Endothelial cell of umbilical vein (primary cell): ENCODE results near the gene DTX4. TPM values are rescaled to one million over a fixed set of nuclear protein-coding genes. Genes with fewer than 3 reads are reported as not detected.

ENCODE experiments used
- BruUV-seq: library from RNA; stranded (reverse); fragments of 400-500 nt; replicated peaks from 2 replicates; lab custom pipeline; 2021; lab: Mats Ljungman, UMichigan
- CTCF ChIA-PET: fragments of 300-600, 350-600 bp; sonication (Branson Sonifier 250); formaldehyde crosslinking; loops from one replicate; lab custom pipeline; 2021; ENCODE audit warnings: antibody characterized with exemption, inconsistent platforms; lab: Charles Lee
- POLR2A ChIA-PET: fragments of 300-600, 350-600 bp; sonication (Branson Sonifier 250); formaldehyde crosslinking; loops from one replicate; lab custom pipeline; 2021; ENCODE audit warnings: antibody characterized with exemption, inconsistent platforms; lab: Charles Lee
- DNase-seq: peaks from one replicate; pipeline ENCODE4 v3.0.0-alpha.2; 2011; ENCODE audit warnings: low read depth, low spot score
- FAIRE-seq: peaks from 2 replicates; lab custom pipeline; 2011; peaks lifted over from hg19 to GRCh38; lab: Jason Lieb, UNC
- H2AFZ ChIP-seq: 2 replicates; pipeline ENCODE4 v1.6.0; 2012; ENCODE audit warnings: low read depth, low read length, control low read depth, inconsistent platforms
- H3K27ac ChIP-seq: 2 replicates; pipeline ENCODE4 v1.5.1; 2011; ENCODE audit warnings: low read depth, mild to moderate bottlenecking, control low read depth, low read length, moderate library complexity; ENCODE audit not compliant: insufficient read depth
- H3K27me3 ChIP-seq, 2 experiments: 2 replicates each; pipeline versions ENCODE4 v1.6.0 to v1.6.1; 2011; ENCODE audit warnings: low read length in 2 of 2, mixed read lengths in 1 of 2; ENCODE audit not compliant: control insufficient read depth in 2 of 2, insufficient read depth in 2 of 2
- H3K36me3 ChIP-seq, 2 experiments: 2 replicates in 1 of 2; 3 replicates in 1 of 2; pipeline ENCODE4 v1.5.1; 2011; ENCODE audit warnings: low read length in 2 of 2, mild to moderate bottlenecking in 1 of 2, moderate library complexity in 1 of 2; ENCODE audit not compliant: control insufficient read depth in 2 of 2, insufficient read depth in 2 of 2; ENCODE audit errors: extremely low read depth in 1 of 2
- H3K4me1 ChIP-seq: 3 replicates; pipeline ENCODE4 v1.5.1; 2011; ENCODE audit warnings: mild to moderate bottlenecking, low read length; ENCODE audit not compliant: control insufficient read depth, insufficient read depth; ENCODE audit errors: extremely low read depth
- H3K4me2 ChIP-seq: 2 replicates; pipeline ENCODE4 v1.6.1; 2011; ENCODE audit warnings: low read length, control low read depth, mixed read lengths; ENCODE audit not compliant: insufficient read depth
- H3K4me3 ChIP-seq, 3 experiments: fragments of 200-600 bp in 1 of 3; sonication (generic), shearing (Covaris generic) in 1 of 3; replicated peaks in 1 of 3; 2 replicates each; pipeline ENCODE4 v1.5.1; 2011 to 2016; ENCODE audit warnings: control low read depth in 3 of 3, low read length in 3 of 3, mild to moderate bottlenecking in 2 of 3, inconsistent platforms in 1 of 3, low read depth in 1 of 3, moderate library complexity in 1 of 3; ENCODE audit not compliant: insufficient read depth in 1 of 3
- H3K79me2 ChIP-seq: 2 replicates; pipeline ENCODE4 v1.6.0; 2012; ENCODE audit warnings: low read length, inconsistent platforms; ENCODE audit not compliant: control insufficient read depth, insufficient read depth
- H3K9ac ChIP-seq: replicated peaks from 2 replicates; pipeline ENCODE3; 2011; ENCODE audit warnings: low read length, control low read depth; ENCODE audit not compliant: insufficient read depth; ENCODE audit errors: extremely low read depth
- H3K9me1 ChIP-seq: replicated peaks from 3 replicates; pipeline ENCODE4 v1.6.0; 2011; ENCODE audit warnings: mild to moderate bottlenecking, low read length; ENCODE audit not compliant: control insufficient read depth, insufficient read depth; ENCODE audit errors: extremely low read depth
- H3K9me3 ChIP-seq: replicated peaks from 2 replicates; pipeline ENCODE4 v1.5.1; 2012; ENCODE audit warnings: low read length, inconsistent platforms; ENCODE audit not compliant: control insufficient read depth, insufficient read depth
- H4K20me1 ChIP-seq: replicated peaks from 2 replicates; pipeline ENCODE3; 2011; ENCODE audit warnings: mild to moderate bottlenecking, low read length; ENCODE audit not compliant: control insufficient read depth, insufficient read depth; ENCODE audit errors: extremely low read depth
- EZH2 ChIP-seq: IDR thresholded peaks from 2 replicates; pipeline ENCODE4 v1.6.1; 2012; ENCODE audit warnings: borderline replicate concordance, low read depth, mild to moderate bottlenecking, moderate library complexity, low read length, inconsistent platforms; ENCODE audit not compliant: severe bottlenecking
- FOS ChIP-seq: IDR thresholded peaks from 2 replicates; pipeline ENCODE4 v1.6.1; 2011; ENCODE audit warnings: mild to moderate bottlenecking, low read length, moderate library complexity, borderline replicate concordance; ENCODE audit not compliant: insufficient read depth
- GATA2 ChIP-seq: IDR thresholded peaks from 2 replicates; pipeline ENCODE4 v1.7.0; 2011; ENCODE audit warnings: low read depth, mild to moderate bottlenecking, moderate library complexity, mixed read lengths, low read length; ENCODE audit not compliant: insufficient read length, insufficient read depth
- JUN ChIP-seq: IDR thresholded peaks from 2 replicates; pipeline ENCODE4 v1.6.1; 2011; ENCODE audit warnings: borderline replicate concordance, low read depth; ENCODE audit not compliant: insufficient read length, insufficient read depth
- MAX ChIP-seq: IDR thresholded peaks from 2 replicates; pipeline ENCODE4 v1.6.1; 2011; ENCODE audit not compliant: insufficient read depth, insufficient read length
- MYC ChIP-seq: IDR thresholded peaks from one replicate; pipeline ENCODE4 v1.6.1; 2011; ENCODE audit warnings: mild to moderate bottlenecking, low read depth, low read length
- POLR2A ChIP-seq: IDR thresholded peaks from 2 replicates; pipeline ENCODE4 v1.6.1; 2012; ENCODE audit warnings: low read depth, mild to moderate bottlenecking, control low read depth, low read length
- POLR2AphosphoS5 ChIP-seq: IDR thresholded peaks from 2 replicates; pipeline ENCODE4 v1.6.1; 2012; ENCODE audit warnings: low read depth, mild to moderate bottlenecking, control low read depth, low read length, moderate library complexity; ENCODE audit not compliant: insufficient read depth
- dilution Hi-C: fragments of 300-500 bp; cut with MboI; formaldehyde crosslinking; loops from one replicate; pipeline ENCODE4 v1.15.0; 2019; ENCODE audit warnings: low sequenced_read_pairs; ENCODE audit not compliant: extremely low pct_ligation_motif_present
- intact Hi-C: fragments of 100-400 bp; cut with micrococcal nuclease; formaldehyde crosslinking; loops from one replicate; pipeline ENCODE4 v1.10.0; 2022
- polyA plus RNA-seq, 4 experiments: library from polyadenylated mRNA; depleted of rRNA in 3 of 4; stranded (reverse) in 3 of 4; unstranded in 1 of 4; fragments of >200 nt; gene quantifications; 2 replicates each; pipeline versions ENCODE4 v1.2.1 to v1.2.3, GENCODE V29; 2011 to 2012; ENCODE audit warnings: missing spikeins in 1 of 4
- total RNA-seq: library from RNA; stranded (reverse); gene quantifications from 2 replicates; pipeline ENCODE4 v1.2.3, GENCODE V29; 2021
- TF ChIP-seq, protein P1 (sequence below), 2 donors: IDR thresholded peaks; 1 replicate in 1 of 2; 2 replicates in 1 of 2; pipeline ENCODE4 v1.5.1; 2011; ENCODE audit warnings: low read length in 2 of 2, mild to moderate bottlenecking in 2 of 2, moderate library complexity in 2 of 2, control low read depth in 1 of 2, inconsistent platforms in 1 of 2, low read depth in 1 of 2; ENCODE audit not compliant: insufficient read depth in 1 of 2; ENCODE audit errors: extremely low read depth in 1 of 2

DTX4 gene
- total and polyA plus RNA-seq, 2 donors (not counting 3 experiments of a cell fraction or from before 2014, with no cell fraction given), result 0.08 to 0.91 TPM

DNA sequence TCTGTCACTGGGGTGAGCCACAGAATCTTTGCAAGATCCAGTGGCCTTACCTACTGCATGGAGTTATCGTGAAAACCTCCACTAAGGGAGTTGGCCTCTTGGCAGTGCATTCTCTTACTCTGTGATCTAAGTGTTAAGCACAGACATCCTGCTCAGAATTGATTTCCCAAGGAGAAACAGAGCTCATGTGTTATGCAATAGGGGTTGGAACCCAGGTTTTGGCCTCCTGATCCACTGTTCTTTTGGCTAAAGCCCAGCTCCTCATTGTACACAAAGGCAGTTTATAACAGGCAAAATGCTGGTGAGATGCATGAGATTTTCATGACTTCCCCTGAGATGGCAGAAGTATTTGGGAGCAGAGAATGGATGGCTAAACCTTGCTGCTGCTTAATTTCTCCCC, 11.8 kb downstream of the DTX4 start:
- H3K9me1 ChIP-seq, result no peaks in the 10 kb centered on the region
- H3K4me1 ChIP-seq, result no peaks in the 10 kb centered on the region
- no peak overlapping the region for H3K4me2 ChIP-seq
- ChIA-PET CTCF (interaction anchor here (1.5 to 6.4 kb wide), 3 partner anchors 13 to 36 kb away, joined by 4 to 74 read pairs (median 6); partner anchors contain the start of gene DTX4), POLR2A (no interaction called here)
- no peaks in the 10 kb centered on the region for H3K36me3 ChIP-seq
- peaks cover 6 to 14% of the 10 kb centered on the region in 2 experiments for H3K27me3 ChIP-seq
- BruUV-seq, result no TSS peak
- no peak for DNase-seq
- no peak overlapping the region for H3K27ac ChIP-seq
- H4K20me1 ChIP-seq, result no peaks in the 10 kb centered on the region
- dilution Hi-C loops (no loop called here), intact Hi-C loops (no loop called here)
- no peak for TF ChIP-seq EZH2
- no peak for TF ChIP-seq POLR2AphosphoS5
- TF ChIP-seq, protein P1, sequence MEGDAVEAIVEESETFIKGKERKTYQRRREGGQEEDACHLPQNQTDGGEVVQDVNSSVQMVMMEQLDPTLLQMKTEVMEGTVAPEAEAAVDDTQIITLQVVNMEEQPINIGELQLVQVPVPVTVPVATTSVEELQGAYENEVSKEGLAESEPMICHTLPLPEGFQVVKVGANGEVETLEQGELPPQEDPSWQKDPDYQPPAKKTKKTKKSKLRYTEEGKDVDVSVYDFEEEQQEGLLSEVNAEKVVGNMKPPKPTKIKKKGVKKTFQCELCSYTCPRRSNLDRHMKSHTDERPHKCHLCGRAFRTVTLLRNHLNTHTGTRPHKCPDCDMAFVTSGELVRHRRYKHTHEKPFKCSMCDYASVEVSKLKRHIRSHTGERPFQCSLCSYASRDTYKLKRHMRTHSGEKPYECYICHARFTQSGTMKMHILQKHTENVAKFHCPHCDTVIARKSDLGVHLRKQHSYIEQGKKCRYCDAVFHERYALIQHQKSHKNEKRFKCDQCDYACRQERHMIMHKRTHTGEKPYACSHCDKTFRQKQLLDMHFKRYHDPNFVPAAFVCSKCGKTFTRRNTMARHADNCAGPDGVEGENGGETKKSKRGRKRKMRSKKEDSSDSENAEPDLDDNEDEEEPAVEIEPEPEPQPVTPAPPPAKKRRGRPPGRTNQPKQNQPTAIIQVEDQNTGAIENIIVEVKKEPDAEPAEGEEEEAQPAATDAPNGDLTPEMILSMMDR (IDR thresholded peaks at IDR 0.05; ENCODE audit: extremely low read depth in 1 of 2, insufficient read depth in 1 of 2, low read depth in 1 of 2, low read length in 2 of 2), result no peak
- no peak for TF ChIP-seq POLR2A
- TF ChIP-seq MAX, result no peak
- no peak for TF ChIP-seq FOS
- no peak for TF ChIP-seq JUN
- no peak for TF ChIP-seq MYC
- TF ChIP-seq GATA2, result no peak
- H3K9me3 ChIP-seq, result no peaks in the 10 kb centered on the region
- no peak for FAIRE-seq
- no peak overlapping the region for H3K9ac ChIP-seq
- no peak overlapping the region for H2AFZ ChIP-seq
- H3K79me2 ChIP-seq, result no peaks in the 10 kb centered on the region
- H3K4me3 ChIP-seq, result no peak overlapping the region
